Panc1 (cell line): ENCODE measurements around the gene DCAF6. TPM values are rescaled to one million over a fixed set of nuclear protein-coding genes. Genes with fewer than 3 reads are reported as not detected.

Experiments
- ATAC-seq: fragments of 200-7000 bp; cut with Tn5 transposase; 2 replicates; pipeline ENCODE4 v1.9.1; 2020; ENCODE audit warnings: mild to moderate bottlenecking, moderate library complexity
- BruUV-seq: library from RNA; stranded (reverse); fragments of 400-500 nt; replicated peaks from 2 replicates; lab custom pipeline; 2021; lab: Mats Ljungman, UMichigan
- CTCF ChIA-PET: fragments of 300-600 bp; sonication (Branson Sonifier 250); formaldehyde crosslinking; loops from one replicate; lab custom pipeline; 2022; ENCODE audit warnings: antibody characterized with exemption; lab: Charles Lee
- POLR2A ChIA-PET: fragments of 300-600 bp; sonication (Branson Sonifier 250); formaldehyde crosslinking; loops from one replicate; lab custom pipeline; 2022; ENCODE audit warnings: antibody characterized with exemption; lab: Charles Lee
- DNase-seq: peaks from one replicate; pipeline ENCODE4 v3.0.0-alpha.2; 2010; ENCODE audit warnings: low read depth, low spot score
- H3K27ac ChIP-seq: 2 replicates; pipeline ENCODE4 v1.5.1; 2011; ENCODE audit warnings: mild to moderate bottlenecking, low read length, inconsistent platforms
- H3K27me3 ChIP-seq: fragments of 200-500 bp; sonication (Bioruptor generic); 2 replicates; pipeline ENCODE4 v1.6.0; 2014; ENCODE audit warnings: low read length, inconsistent platforms; ENCODE audit not compliant: control insufficient read depth, insufficient read depth
- H3K36me3 ChIP-seq: fragments of 200-500 bp; sonication (Bioruptor generic); 2 replicates; pipeline ENCODE4 v1.5.1; 2014; ENCODE audit warnings: inconsistent platforms, mild to moderate bottlenecking, low read length, moderate library complexity; ENCODE audit not compliant: control insufficient read depth, insufficient read depth
- H3K4me1 ChIP-seq: 2 replicates; pipeline ENCODE4 v1.5.1; 2011; ENCODE audit warnings: inconsistent platforms, mild to moderate bottlenecking, low read length, moderate library complexity; ENCODE audit not compliant: control insufficient read depth, insufficient read depth
- H3K4me3 ChIP-seq, 2 experiments: 2 replicates each; pipeline ENCODE4 v1.5.1; 2011 to 2012; ENCODE audit warnings: low read depth in 2 of 2, low read length in 2 of 2, mild to moderate bottlenecking in 2 of 2, inconsistent platforms in 1 of 2, moderate library complexity in 1 of 2
- H3K9me3 ChIP-seq: fragments of 200-500 bp; sonication (Bioruptor generic); 2 replicates; pipeline ENCODE4 v1.5.1; 2014; ENCODE audit warnings: low read depth, mild to moderate bottlenecking, inconsistent platforms, low read length, moderate library complexity; ENCODE audit not compliant: control insufficient read depth, insufficient read depth
- CTCF ChIP-seq: fragments of 450-650 bp; IDR thresholded peaks from 2 replicates; pipeline ENCODE4 v1.5.1; 2017; ENCODE audit warnings: mild to moderate bottlenecking
- POLR2AphosphoS5 ChIP-seq: IDR thresholded peaks from 2 replicates; pipeline ENCODE4 v1.6.1; 2012; ENCODE audit warnings: mild to moderate bottlenecking, low read depth, low read length, moderate library complexity
- REST ChIP-seq, 2 experiments: IDR thresholded peaks; 2 replicates each; pipeline ENCODE4 v1.6.1; 2011 to 2012; ENCODE audit warnings: low read depth in 2 of 2, control low read depth in 1 of 2, low read length in 1 of 2, mild to moderate bottlenecking in 1 of 2, moderate library complexity in 1 of 2; ENCODE audit not compliant: insufficient read depth in 1 of 2
- SIN3A ChIP-seq: IDR thresholded peaks from 2 replicates; pipeline ENCODE4 v1.6.1; 2012; ENCODE audit warnings: low read depth, mild to moderate bottlenecking, low read length, moderate library complexity, borderline replicate concordance; ENCODE audit not compliant: insufficient read depth
- TCF7L2 ChIP-seq: IDR thresholded peaks from 2 replicates; pipeline ENCODE4 v1.6.1; 2011; ENCODE audit warnings: mild to moderate bottlenecking, low read depth, low read length, inconsistent platforms
- in situ Hi-C: cut with HindIII; loops from 2 replicates; pipeline ENCODE4 v1.10.0; 2016; ENCODE audit warnings: low sequenced_read_pairs, low pct_unique_long_range_greater_than_20kb
- intact Hi-C: fragments of 100-400 bp; cut with micrococcal nuclease; formaldehyde crosslinking; loops from one replicate; pipeline ENCODE4 v1.10.0; 2022; ENCODE audit not compliant: unreplicated experiment
- total RNA-seq: library from RNA; stranded (reverse); gene quantifications from one replicate; pipeline ENCODE4 v1.2.1, GENCODE V29; 2021; ENCODE audit not compliant: unreplicated experiment

DCAF6 gene
- total RNA-seq, 1 experiment from 2014 or later, result 67.7 TPM

GRCh38 chr1:168005529-168005928, 69.0 kb downstream of the DCAF6 start:
- no peak for ATAC-seq
- H3K9me3 ChIP-seq, result no peaks in the 10 kb centered on the region
- ChIA-PET CTCF (no interaction called here), POLR2A (interaction anchor here (0.6 kb wide), 2 partner anchors 35 to 60 kb away, joined by 5 to 8 read pairs; no protein-coding TSS in a partner anchor)
- H3K4me1 ChIP-seq, result no peaks in the 10 kb centered on the region; the same call in 1 of the 2 replicates
- no peaks in the 10 kb centered on the region for H3K27me3 ChIP-seq
- no peak overlapping the region for H3K27ac ChIP-seq
- H3K36me3 ChIP-seq, result peaks cover 37% of the 10 kb centered on the region
- H3K4me3 ChIP-seq, result no peak overlapping the region
- intact Hi-C loops, result no loop called here
- in situ Hi-C loops, result no loop called here
- TF ChIP-seq POLR2AphosphoS5 (no peak), SIN3A (no peak), REST (IDR thresholded peaks at IDR 0.05; ENCODE audit: insufficient read depth in 1 of 2, low read depth in 2 of 2, low read length in 1 of 2) (no peak), TCF7L2 (no peak), CTCF (no peak)
- no TSS peak for BruUV-seq
- no peak for DNase-seq

GRCh38 chr1:168007691-168008090, 71.2 kb downstream of the DCAF6 start:
- ATAC-seq (no peak), DNase-seq (no peak)
- TF ChIP-seq SIN3A (no peak), TCF7L2 (no peak), POLR2AphosphoS5 (no peak), CTCF (no peak), REST (IDR thresholded peaks at IDR 0.05; ENCODE audit: insufficient read depth in 1 of 2, low read depth in 2 of 2, low read length in 1 of 2) (no peak)
- no peak overlapping the region for H3K4me3 ChIP-seq
- no peak overlapping the region for H3K27ac ChIP-seq
- ChIA-PET CTCF (no interaction called here), POLR2A (interaction anchor here (0.5 kb wide), 1 partner anchor 333 kb away, joined by 15 read pairs; no protein-coding TSS in a partner anchor)
- H3K27me3 ChIP-seq, result no peaks in the 10 kb centered on the region
- no peaks in the 10 kb centered on the region; the same call in 1 of the 2 replicates for H3K4me1 ChIP-seq
- in situ Hi-C loops (no loop called here), intact Hi-C loops (no loop called here)
- no TSS peak for BruUV-seq
- H3K9me3 ChIP-seq, result no peaks in the 10 kb centered on the region
- H3K36me3 ChIP-seq, result peaks cover 33% of the 10 kb centered on the region
